Testis (tissue), 2 donors: ENCODE measurements around the gene EFEMP2.

Source experiments
- POLR2A ChIP-seq: fragments of 450-650 bp; IDR thresholded peaks from one replicate; pipeline ENCODE4 v1.6.1; 2017; ENCODE audit warnings: antibody characterized with exemption, mild to moderate bottlenecking, moderate library complexity
- TF ChIP-seq, protein P1 (sequence below), 3 experiments: fragments of 450-650 bp in 2 of 3; fragments of 200-600 bp in 1 of 3; sonication (generic) in 1 of 3; IDR thresholded peaks; one replicate each; pipeline ENCODE4 v1.5.1; 2016 to 2019; ENCODE audit warnings: antibody characterized with exemption in 3 of 3, mild to moderate bottlenecking in 2 of 3, moderate library complexity in 1 of 3

DNA sequence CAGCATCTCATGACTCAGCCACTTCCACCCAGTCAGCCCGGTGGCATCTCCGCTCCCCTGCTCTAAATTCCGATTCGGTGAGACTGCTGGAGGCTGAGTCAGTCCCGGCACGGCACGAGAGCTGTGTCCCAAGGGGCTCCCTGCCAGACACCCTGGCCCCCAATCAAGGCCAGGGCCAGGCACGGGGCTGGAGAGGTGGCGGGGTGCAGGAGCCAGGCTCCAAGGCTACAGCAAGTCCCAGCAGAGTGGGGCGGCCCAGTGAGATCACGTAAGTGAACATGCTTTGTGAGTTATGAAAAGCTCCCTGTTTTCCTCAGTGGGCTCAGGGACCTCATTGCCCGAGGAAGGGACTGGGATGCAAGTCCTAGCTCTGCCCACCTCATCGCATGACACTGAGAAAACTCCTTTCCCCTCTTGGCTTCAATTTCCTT lies 43.2 kb upstream of the EFEMP2 start:
- TF ChIP-seq, protein P1, sequence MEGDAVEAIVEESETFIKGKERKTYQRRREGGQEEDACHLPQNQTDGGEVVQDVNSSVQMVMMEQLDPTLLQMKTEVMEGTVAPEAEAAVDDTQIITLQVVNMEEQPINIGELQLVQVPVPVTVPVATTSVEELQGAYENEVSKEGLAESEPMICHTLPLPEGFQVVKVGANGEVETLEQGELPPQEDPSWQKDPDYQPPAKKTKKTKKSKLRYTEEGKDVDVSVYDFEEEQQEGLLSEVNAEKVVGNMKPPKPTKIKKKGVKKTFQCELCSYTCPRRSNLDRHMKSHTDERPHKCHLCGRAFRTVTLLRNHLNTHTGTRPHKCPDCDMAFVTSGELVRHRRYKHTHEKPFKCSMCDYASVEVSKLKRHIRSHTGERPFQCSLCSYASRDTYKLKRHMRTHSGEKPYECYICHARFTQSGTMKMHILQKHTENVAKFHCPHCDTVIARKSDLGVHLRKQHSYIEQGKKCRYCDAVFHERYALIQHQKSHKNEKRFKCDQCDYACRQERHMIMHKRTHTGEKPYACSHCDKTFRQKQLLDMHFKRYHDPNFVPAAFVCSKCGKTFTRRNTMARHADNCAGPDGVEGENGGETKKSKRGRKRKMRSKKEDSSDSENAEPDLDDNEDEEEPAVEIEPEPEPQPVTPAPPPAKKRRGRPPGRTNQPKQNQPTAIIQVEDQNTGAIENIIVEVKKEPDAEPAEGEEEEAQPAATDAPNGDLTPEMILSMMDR (IDR thresholded peaks at IDR 0.05) = no peak
- TF ChIP-seq POLR2A = no peak
